Ovary (tissue), 9 donors: ENCODE data around the gene PHLDB1. TPM values are rescaled to one million over a fixed set of nuclear protein-coding genes. Genes with fewer than 3 reads are reported as not detected.

Experiments used
- DNase-seq, 5 donors: peaks; one replicate each; pipeline ENCODE4 v3.0.0-alpha.2; 2019 to 2020
- H3K27ac ChIP-seq, 2 donors: fragments of 200-600 bp; one replicate each; pipeline versions ENCODE4 v1.5.1 to v1.8.0; 2019 to 2022
- H3K27me3 ChIP-seq: fragments of 200-600 bp; one replicate; pipeline ENCODE4 v1.8.0; 2022
- H3K36me3 ChIP-seq: fragments of 200-600 bp; sonication (generic); one replicate; pipeline ENCODE4 v1.5.1; 2019
- H3K4me1 ChIP-seq: one replicate; pipeline ENCODE4 v1.8.1; 2013; ENCODE audit warnings: mild to moderate bottlenecking, moderate library complexity; ENCODE audit not compliant: insufficient read depth
- H3K4me3 ChIP-seq: fragments of 200-600 bp; sonication (generic); one replicate; pipeline ENCODE4 v1.5.1; 2017
- H3K9me3 ChIP-seq, 2 donors: fragments of 200-600 bp in 1 of 2; sonication (generic) in 1 of 2; one replicate each; pipeline versions ENCODE4 v1.5.1 to v1.8.1; 2013 to 2019; ENCODE audit warnings: mild to moderate bottlenecking in 1 of 2, moderate library complexity in 1 of 2
- CTCF ChIP-seq, 3 donors: fragments of 450-650 bp in 2 of 3; fragments of 200-600 bp in 1 of 3; IDR thresholded peaks; one replicate each; pipeline versions ENCODE4 v1.5.1 to v1.8.0; 2016 to 2022; ENCODE audit warnings: antibody characterized with exemption in 3 of 3, mild to moderate bottlenecking in 1 of 3
- EP300 ChIP-seq: sonication (generic); formaldehyde crosslinking; IDR thresholded peaks from one replicate; pipeline ENCODE4 v1.6.1; 2017; ENCODE audit warnings: antibody characterized with exemption
- POLR2A ChIP-seq: fragments of 450-650 bp; IDR thresholded peaks from one replicate; pipeline ENCODE4 v1.6.1; 2017; ENCODE audit warnings: antibody characterized with exemption, mild to moderate bottlenecking, moderate library complexity
- WGBS, 3 donors: extraction: QIAGEN DNeasy Blood & Tissue Kit in 1 of 3; methylation state at CpG; one replicate each; pipeline versions ENCODE4 v1.1.5 to v1.1.7; 2013 to 2017; 5-methylcytosine and 5-hydroxymethylcytosine counted together
- intact Hi-C, 4 donors: fragments of 100-400 bp; cut with DNase I; formaldehyde crosslinking; loops; one replicate each; pipeline versions ENCODE4 v1.11.0 to v1.15.1; 2022 to 2023
- polyA plus RNA-seq, 2 donors: library from polyadenylated mRNA; stranded (reverse); fragments of 200-250 nt in 1 of 2; fragments of 350-450 nt in 1 of 2; fragmentation: Illumina TruSeq in 1 of 2; extraction: RNeasy Lipid Tissue Mini Kit (QIAGEN cat#74804) in 1 of 2; gene quantifications; one replicate each; pipeline ENCODE4 v1.2.3, GENCODE V29; 2013 to 2014
- total RNA-seq, 7 donors: library from RNA; depleted of rRNA in 2 of 7; stranded (reverse); fragments of >200 nt in 2 of 7; fragmentation: NEBNext Ultra II Directional in 3 of 7; extraction: Animal tissue kit (Norgen Biotek cat#: 25700) in 3 of 7; gene quantifications; one replicate each; pipeline versions ENCODE4 v1.1.0 to v1.2.4, GENCODE V29; 2016 to 2023
- donor health status: DM: no; HTN: no; CAD: no; lungs with moderate emphysema.
- donor health status: DM: no; HTN: no; CAD: no.
- donor health status: Bipolar disorder and iron deficiency.
- donor health status: DM: yes; HTN: yes; CAD: no.
- donor health status: DM: no; HTN: no; CAD: no.
- donor health status: DM: yes; HTN: yes; CAD: no.

The PHLDB1 gene
- total and polyA plus RNA-seq, 9 donors: 46.2 to 265 (median 137) TPM

- no peaks in the 10 kb centered on the region for H3K4me1 ChIP-seq
- H3K4me3 ChIP-seq: no peak overlapping the region
- WGBS, 3 donors: 62 to 66% (median 65%) methylated on average over 8 of the region's 8 CpGs
- DNase-seq: no peak
- H3K27ac ChIP-seq: no peak overlapping the region
- no peaks in the 10 kb centered on the region for H3K27me3 ChIP-seq
- H3K9me3 ChIP-seq: no peaks in the 10 kb centered on the region
- H3K36me3 ChIP-seq: no peaks in the 10 kb centered on the region
- intact Hi-C loops: loop anchor here in 1 of 4 donors (5.0 kb wide), 1 partner anchor 70 kb away; no protein-coding TSS in a partner anchor
- no peak for TF ChIP-seq EP300
Observed at GRCh38 chr11:118662401-118663271, 55.2 kb downstream of the PHLDB1 start.

GRCh38 chr11:118663381-118663780 is 56.0 kb downstream of the PHLDB1 start:
- WGBS, 3 donors: 86 to 98% (median 88%) methylated on average over 4 of the region's 4 CpGs
- intact Hi-C loops: loop anchor here in 1 of 4 donors (5.0 kb wide), 1 partner anchor 71 kb away; no protein-coding TSS in a partner anchor
- TF ChIP-seq CTCF (IDR thresholded peaks at IDR 0.05): no peak
- TF ChIP-seq EP300: no peak
- TF ChIP-seq POLR2A: no peak
- no peaks in the 10 kb centered on the region for H3K4me1 ChIP-seq
- no peak overlapping the region for H3K27ac ChIP-seq
- H3K9me3 ChIP-seq: no peaks in the 10 kb centered on the region
- DNase-seq: no peak
- no peaks in the 10 kb centered on the region for H3K27me3 ChIP-seq
- H3K4me3 ChIP-seq: no peak overlapping the region
- H3K36me3 ChIP-seq: no peaks in the 10 kb centered on the region

GRCh38 chr11:118663902-118664301 is 56.5 kb downstream of the PHLDB1 start:
- DNase-seq: no peak
- TF ChIP-seq CTCF (IDR thresholded peaks at IDR 0.05) (no peak), EP300 (no peak), POLR2A (no peak)
- Histone ChIP-seq H3K4me1 (no peaks in the 10 kb centered on the region), H3K4me3 (no peak overlapping the region), H3K27ac (no peak overlapping the region), H3K27me3 (no peaks in the 10 kb centered on the region), H3K9me3 (no peaks in the 10 kb centered on the region), H3K36me3 (no peaks in the 10 kb centered on the region)
- intact Hi-C loops: loop anchor here in 1 of 4 donors (5.0 kb wide), 1 partner anchor 72 kb away; no protein-coding TSS in a partner anchor
- 64 to 82% (median 76%) methylated on average over 3 of the region's 3 CpGs for WGBS, 3 donors

GRCh38 chr11:118666371-118666770 is 59.0 kb downstream of the PHLDB1 start:
- Histone ChIP-seq H3K36me3 (no peaks in the 10 kb centered on the region), H3K4me1 (no peaks in the 10 kb centered on the region), H3K27ac (no peak overlapping the region), H3K27me3 (no peaks in the 10 kb centered on the region), H3K4me3 (no peak overlapping the region), H3K9me3 (no peaks in the 10 kb centered on the region)
- TF ChIP-seq EP300 (no peak), CTCF (IDR thresholded peaks at IDR 0.05) (no peak), POLR2A (no peak)
- intact Hi-C loops: no loop called here
- DNase-seq: no peak
- 80 to 88% (median 84%) methylated on average over 5 of the region's 5 CpGs for WGBS, 3 donors

GRCh38 chr11:118670063-118670462 is 62.6 kb downstream of the PHLDB1 start:
- Histone ChIP-seq H3K4me1 (no peaks in the 10 kb centered on the region), H3K27ac (no peak overlapping the region), H3K9me3 (no peaks in the 10 kb centered on the region), H3K27me3 (no peaks in the 10 kb centered on the region), H3K36me3 (no peaks in the 10 kb centered on the region), H3K4me3 (no peak overlapping the region)
- intact Hi-C loops: no loop called here
- WGBS, 3 donors: 46 to 59% (median 47%) methylated on average over 2 of the region's 2 CpGs
- DNase-seq: no peak
- no peak for TF ChIP-seq POLR2A
